PC-9 (cell line): Measurements from ENCODE around the gene ERI3. TPM values are rescaled to one million over a fixed set of nuclear protein-coding genes. Genes with fewer than 3 reads are reported as not detected.

Experiments used
- BruUV-seq: library from RNA; stranded (reverse); fragments of 400-500 nt; replicated peaks from 2 replicates; lab custom pipeline; 2021; lab: Mats Ljungman, UMichigan
- CTCF ChIA-PET: fragments of 300-600 bp; sonication (Branson Sonifier 250); formaldehyde crosslinking; loops from one replicate; lab custom pipeline; 2022; ENCODE audit warnings: antibody characterized with exemption; lab: Charles Lee
- POLR2A ChIA-PET: fragments of 300-600 bp; sonication (Branson Sonifier 250); formaldehyde crosslinking; loops from one replicate; lab custom pipeline; 2022; ENCODE audit warnings: antibody characterized with exemption; ENCODE audit not compliant: unreplicated experiment; lab: Charles Lee
- DNase-seq, 2 experiments: peaks; one replicate each; pipeline versions ENCODE4 v3.0.0 to v3.0.0-alpha.2; 2015 to 2022; ENCODE audit warnings: mixed read lengths in 1 of 2
- H2AFZ ChIP-seq: fragments of 200-600 bp; sonication (generic); 2 replicates; pipeline ENCODE4 v1.8.1; 2017; ENCODE audit warnings: antibody characterized with exemption
- H3F3A ChIP-seq: fragments of 200-600 bp; sonication (generic); 2 replicates; pipeline ENCODE4 v1.8.1; 2017; ENCODE audit warnings: antibody characterized with exemption, mild to moderate bottlenecking, low read depth; ENCODE audit not compliant: insufficient read depth
- H3K27ac ChIP-seq: fragments of 200-600 bp; sonication (generic); 2 replicates; pipeline ENCODE4 v1.6.1; 2016; ENCODE audit warnings: mixed run types
- H3K27me3 ChIP-seq: fragments of 200-600 bp; sonication (generic); 2 replicates; pipeline ENCODE4 v1.6.1; 2016; ENCODE audit warnings: low read depth, mixed run types; ENCODE audit not compliant: insufficient read depth
- H3K36me3 ChIP-seq: fragments of 200-600 bp; sonication (generic); 2 replicates; pipeline ENCODE4 v1.6.1; 2016; ENCODE audit warnings: low read depth, mixed run types
- H3K4me1 ChIP-seq: fragments of 200-600 bp; sonication (generic); replicated peaks from 2 replicates; pipeline ENCODE4 v1.6.1; 2016; ENCODE audit warnings: mixed run types; ENCODE audit not compliant: insufficient read depth
- H3K4me2 ChIP-seq: fragments of 200-600 bp; sonication (generic); 2 replicates; pipeline ENCODE4 v1.6.1; 2017; ENCODE audit warnings: mixed run types
- H3K4me3 ChIP-seq: fragments of 200-600 bp; sonication (generic); 2 replicates; pipeline ENCODE4 v1.6.1; 2016; ENCODE audit warnings: mixed run types
- H3K79me2 ChIP-seq: fragments of 200-600 bp; sonication (generic); 2 replicates; pipeline ENCODE4 v1.6.1; 2017; ENCODE audit warnings: low read depth, mixed run types
- H3K9me2 ChIP-seq: fragments of 200-600 bp; sonication (generic); 2 replicates; pipeline ENCODE4 v1.8.1; 2017; ENCODE audit warnings: mild to moderate bottlenecking; ENCODE audit not compliant: insufficient read depth
- H3K9me3 ChIP-seq: fragments of 200-600 bp; sonication (generic); 2 replicates; pipeline ENCODE4 v1.8.1; 2016; ENCODE audit warnings: low read depth; ENCODE audit not compliant: insufficient read depth
- H4K20me1 ChIP-seq: fragments of 200-600 bp; sonication (generic); 2 replicates; pipeline ENCODE4 v1.8.1; 2017; ENCODE audit not compliant: insufficient read depth
- CTCF ChIP-seq: fragments of 200-600 bp; sonication (generic); conservative IDR thresholded peaks from 2 replicates; pipeline ENCODE4 v1.6.1; 2017; ENCODE audit warnings: mixed run types, antibody characterized with exemption, mild to moderate bottlenecking, moderate library complexity
- EZH2 ChIP-seq: fragments of 200-600 bp; sonication (generic); IDR thresholded peaks from 2 replicates; pipeline ENCODE4 v1.8.0; 2017; ENCODE audit warnings: antibody characterized with exemption, low read depth
- intact Hi-C: fragments of 100-400 bp; cut with micrococcal nuclease; formaldehyde crosslinking; loops from one replicate; pipeline ENCODE4 v1.10.0; 2022; ENCODE audit not compliant: unreplicated experiment
- total RNA-seq: library from RNA; stranded (reverse); gene quantifications from 2 replicates; pipeline ENCODE4 v1.2.3, GENCODE V29; 2021

Gene ERI3
- total RNA-seq, 1 experiment from 2014 or later: 120 TPM

DNA sequence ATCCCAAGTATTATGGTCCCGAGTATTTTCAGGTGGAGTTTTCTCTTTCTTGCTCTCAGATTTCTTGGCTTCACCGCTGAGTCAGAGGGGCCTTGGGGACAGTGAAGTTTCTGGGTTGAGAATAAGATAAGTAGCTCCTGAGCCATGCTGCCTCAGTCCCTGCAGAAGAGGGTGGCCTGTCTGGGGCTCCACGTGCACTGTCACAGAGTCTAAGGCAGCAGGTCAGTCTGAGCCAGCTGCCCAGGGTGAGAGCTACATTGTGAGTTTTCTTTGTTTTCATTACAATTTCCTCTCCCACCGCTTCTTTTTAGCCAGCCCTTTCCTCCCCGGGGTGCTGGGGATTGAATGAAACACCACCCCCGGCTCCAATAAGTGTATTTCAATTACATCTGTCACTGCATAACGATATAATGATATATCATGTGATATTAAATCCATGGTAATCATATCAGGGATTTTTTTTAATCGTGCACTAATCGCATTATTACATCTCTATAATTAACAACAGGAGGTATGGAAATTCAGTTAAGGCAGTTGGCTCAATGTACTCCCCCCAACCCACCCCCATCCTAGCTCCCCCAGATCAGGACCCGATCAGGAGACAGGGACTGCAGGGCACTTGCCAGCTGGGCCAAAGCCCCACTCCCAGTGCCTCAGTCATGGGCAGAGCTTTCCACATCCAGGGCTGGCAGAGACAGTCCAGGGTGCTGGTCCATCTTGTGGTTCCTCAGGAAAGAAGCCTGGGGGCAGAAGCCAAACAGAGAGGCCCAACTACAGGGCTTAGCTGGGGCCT is 98.1 kb downstream of the ERI3 start:
- H3K4me2 ChIP-seq: no peak overlapping the region
- ChIA-PET POLR2A (interaction anchor here (0.5 kb wide), 1 partner anchor 1047 kb away, joined by 3 read pairs; no protein-coding TSS in a partner anchor), CTCF (no interaction called here)
- no peak overlapping the region for H2AFZ ChIP-seq
- H3K9me3 ChIP-seq: no peaks in the 10 kb centered on the region
- H4K20me1 ChIP-seq: peaks cover 16% of the 10 kb centered on the region
- BruUV-seq: no TSS peak
- intact Hi-C loops: no loop called here
- H3K4me1 ChIP-seq: peaks cover 13% of the 10 kb centered on the region
- H3K4me3 ChIP-seq: no peak overlapping the region
- no peaks in the 10 kb centered on the region for H3K79me2 ChIP-seq
- no peak overlapping the region for H3K27ac ChIP-seq
- H3K9me2 ChIP-seq: no peaks in the 10 kb centered on the region
- no peaks in the 10 kb centered on the region; the same call in 1 of the 2 replicates for H3F3A ChIP-seq
- no peak for DNase-seq
- H3K27me3 ChIP-seq: no peaks in the 10 kb centered on the region
- TF ChIP-seq EZH2: no peak
- no peak for TF ChIP-seq CTCF
- 0 out of 2 replicates have a peak, but pooled peaks cover 11% of the 10 kb centered on the region for H3K36me3 ChIP-seq

GRCh38 chr1:44254392-44254910 is 100.6 kb downstream of the ERI3 start:
- POLR2A ChIA-PET: interaction anchor here (0.5 kb wide), 1 partner anchor 166 kb away, joined by 3 read pairs; no protein-coding TSS in a partner anchor
- Histone ChIP-seq H3K79me2 (no peaks in the 10 kb centered on the region), H3K4me3 (no peak overlapping the region), H3K9me2 (no peaks in the 10 kb centered on the region), H3K9me3 (no peaks in the 10 kb centered on the region), H3K4me2 (no peak overlapping the region), H3F3A (no peaks in the 10 kb centered on the region; the same call in 1 of the 2 replicates), H3K36me3 (0 out of 2 replicates have a peak, but pooled peaks cover 11% of the 10 kb centered on the region), H3K4me1 (no peaks in the 10 kb centered on the region), H4K20me1 (peaks cover 11% of the 10 kb centered on the region), H3K27me3 (no peaks in the 10 kb centered on the region), H2AFZ (no peak overlapping the region), H3K27ac (no peak overlapping the region)
- TF ChIP-seq EZH2: no peak
- no TSS peak for BruUV-seq
- DNase-seq: no peak
- intact Hi-C loops: no loop called here
- CTCF ChIA-PET: no interaction called here

DNA sequence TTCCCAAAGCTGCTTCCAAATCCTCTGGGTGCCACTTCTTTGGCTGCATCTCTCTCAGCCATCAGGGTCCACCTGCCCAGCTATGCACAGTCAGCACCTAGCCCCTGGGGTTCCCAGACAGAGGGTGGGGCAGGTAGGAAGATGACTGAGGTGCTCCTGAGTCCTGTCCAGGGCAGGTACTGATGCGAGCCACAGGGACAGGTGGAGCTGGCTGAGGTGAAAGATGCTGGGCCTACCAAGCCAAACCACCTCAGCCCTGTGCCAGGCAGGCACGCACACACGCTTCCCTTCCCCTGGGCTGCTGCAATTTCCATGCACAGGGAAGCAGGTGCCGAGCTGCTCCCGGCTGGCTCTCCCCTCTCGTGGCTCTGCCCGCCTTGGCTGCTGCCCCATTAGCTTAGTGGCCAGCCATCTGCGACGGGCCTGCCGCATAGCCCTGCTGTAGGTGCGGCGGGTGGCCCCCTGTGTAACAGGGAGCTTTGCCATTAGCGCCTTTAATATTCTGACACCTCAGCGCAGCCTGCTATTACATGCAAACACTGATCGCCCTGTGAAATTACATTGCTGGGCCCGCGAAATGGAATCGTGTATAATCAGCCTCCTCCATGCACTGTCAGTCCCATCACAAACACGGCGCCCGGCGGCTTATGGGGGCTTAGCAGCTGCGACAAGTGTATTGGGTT is 102.9 kb downstream of the ERI3 start:
- peaks cover 8% of the 10 kb centered on the region; the same call in 1 of the 2 replicates for H4K20me1 ChIP-seq
- no peak overlapping the region for H2AFZ ChIP-seq
- no peaks in the 10 kb centered on the region for H3K79me2 ChIP-seq
- no peak overlapping the region for H3K4me2 ChIP-seq
- intact Hi-C loops: no loop called here
- no peaks in the 10 kb centered on the region for H3K27me3 ChIP-seq
- no peaks in the 10 kb centered on the region for H3K4me1 ChIP-seq
- no peak overlapping the region for H3K27ac ChIP-seq
- no peak overlapping the region for H3K4me3 ChIP-seq
- H3K9me3 ChIP-seq: no peaks in the 10 kb centered on the region
- H3K36me3 ChIP-seq: 0 out of 2 replicates have a peak, but pooled peaks cover 9% of the 10 kb centered on the region
- no peaks in the 10 kb centered on the region for H3K9me2 ChIP-seq
- no peak for DNase-seq
- ChIA-PET POLR2A (no interaction called here), CTCF (no interaction called here)
- no peaks in the 10 kb centered on the region; the same call in 1 of the 2 replicates for H3F3A ChIP-seq
- no TSS peak for BruUV-seq
- TF ChIP-seq CTCF (no peak), EZH2 (no peak)
